Measurements from ENCODE around the gene LIN28B. TPM values are rescaled to one million over a fixed set of nuclear protein-coding genes. Genes with fewer than 3 reads are reported as not detected.
"Not testable (repeated sequence)": the region's sequence is repeated elsewhere in the genome, so short reads cannot be mapped to it uniquely, and the experiment has no call there.

LIN28B gene
- total RNA-seq, 1 donor from 2014 or later, result under 0.01 TPM

DNA sequence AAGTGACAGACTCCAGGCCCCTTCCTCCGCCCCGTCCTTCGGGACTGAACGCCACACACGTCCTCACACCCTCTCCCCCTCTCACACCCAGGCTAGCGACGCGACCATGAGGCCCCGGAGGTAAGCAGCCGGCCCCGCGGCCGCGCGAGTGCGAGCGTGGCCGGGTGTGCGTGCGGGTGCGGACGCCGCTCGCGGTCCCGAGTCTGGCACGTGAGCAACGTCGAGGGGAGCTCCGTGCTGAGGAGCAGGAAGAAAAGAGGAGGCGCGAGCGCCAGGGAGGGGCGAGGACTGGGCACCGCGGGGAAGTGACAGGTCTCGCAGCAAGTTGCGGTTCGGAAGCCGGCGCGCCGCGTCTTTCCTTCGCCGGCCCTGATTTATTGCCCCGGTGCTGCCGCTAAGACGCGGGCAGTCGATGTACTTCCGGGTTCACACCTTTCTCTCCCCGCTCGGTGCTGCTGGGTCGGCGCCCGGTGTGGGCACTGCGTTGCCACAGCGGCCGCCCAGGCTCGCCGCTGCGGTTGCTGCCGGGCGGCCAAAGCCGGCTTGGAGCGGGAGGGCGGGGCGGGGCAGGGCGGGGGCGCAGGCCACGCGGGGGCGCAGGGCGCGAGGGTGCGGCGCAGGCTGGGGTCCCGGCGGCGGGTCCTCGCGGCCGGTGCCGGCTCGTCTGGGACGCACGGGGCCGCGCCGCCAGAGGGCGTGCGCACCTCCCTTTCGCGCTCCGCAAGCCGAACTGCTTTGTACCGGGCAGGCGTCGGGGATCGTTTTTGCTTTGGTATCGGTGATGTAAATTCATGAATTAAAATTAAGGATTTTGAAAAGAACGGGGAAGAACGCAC, 15.8 kb upstream of the LIN28B start:
- H3K27ac ChIP-seq (ENCODE audit: low read depth, low read length), result no peak overlapping the region
- H3K4me1 ChIP-seq (ENCODE audit: control insufficient read depth in 3 of 3, insufficient read depth in 3 of 3, low read length in 3 of 3), result peaks cover 0 to 6% (median 3%) of the 10 kb centered on the region in 3 donors
- H3K9ac ChIP-seq (ENCODE audit: low read depth in 1 of 3, low read length in 3 of 3), result no peak overlapping the region
- H3K36me3 ChIP-seq (ENCODE audit: control insufficient read depth in 3 of 3, insufficient read depth in 3 of 3, low read length in 3 of 3), result no peaks in the 10 kb centered on the region
- peak overlapping the region; percentile 43 to 64 (median 61) for H3K4me3 ChIP-seq (ENCODE audit: low read length in 3 of 3)
- no peaks in the 10 kb centered on the region for H3K9me3 ChIP-seq (ENCODE audit: control insufficient read depth in 3 of 3, low read length in 3 of 3)
- peaks cover 33 to 39% (median 38%) of the 10 kb centered on the region in 3 donors for H3K27me3 ChIP-seq (ENCODE audit: control insufficient read depth in 3 of 3, insufficient read depth in 3 of 3, low read length in 3 of 3)

DNA sequence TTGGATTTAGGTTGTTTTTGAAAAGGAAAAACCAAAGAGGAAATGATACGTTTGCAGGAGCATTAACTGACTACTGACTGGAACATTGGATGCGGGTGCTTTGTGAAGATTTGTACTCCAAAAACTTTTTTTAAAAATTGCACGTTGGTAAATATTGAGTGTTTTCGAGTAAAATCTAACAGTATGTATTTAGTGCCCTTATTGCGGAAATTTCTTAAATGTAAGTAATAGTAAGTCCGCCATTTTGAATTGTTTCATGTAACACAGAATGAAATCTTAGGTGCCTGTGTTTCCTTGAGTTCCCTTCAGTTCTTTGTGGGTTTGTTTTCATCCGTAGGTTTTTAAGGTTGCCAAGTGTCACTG, 15.2 kb upstream of the LIN28B start:
- Histone ChIP-seq H3K27ac (ENCODE audit: low read depth, low read length) (no peak overlapping the region), H3K4me3 (ENCODE audit: low read length in 3 of 3) (peak overlapping the region in 1 of 3 donors; percentile 20), H3K27me3 (ENCODE audit: control insufficient read depth in 3 of 3, insufficient read depth in 3 of 3, low read length in 3 of 3) (peaks cover 28 to 36% (median 35%) of the 10 kb centered on the region in 3 donors), H3K36me3 (ENCODE audit: control insufficient read depth in 3 of 3, insufficient read depth in 3 of 3, low read length in 3 of 3) (no peaks in the 10 kb centered on the region), H3K9me3 (ENCODE audit: control insufficient read depth in 3 of 3, low read length in 3 of 3) (no peaks in the 10 kb centered on the region), H3K4me1 (ENCODE audit: control insufficient read depth in 3 of 3, insufficient read depth in 3 of 3, low read length in 3 of 3) (peaks cover 0 to 6% (median 3%) of the 10 kb centered on the region in 3 donors), H3K9ac (ENCODE audit: low read depth in 1 of 3, low read length in 3 of 3) (no peak overlapping the region)

DNA sequence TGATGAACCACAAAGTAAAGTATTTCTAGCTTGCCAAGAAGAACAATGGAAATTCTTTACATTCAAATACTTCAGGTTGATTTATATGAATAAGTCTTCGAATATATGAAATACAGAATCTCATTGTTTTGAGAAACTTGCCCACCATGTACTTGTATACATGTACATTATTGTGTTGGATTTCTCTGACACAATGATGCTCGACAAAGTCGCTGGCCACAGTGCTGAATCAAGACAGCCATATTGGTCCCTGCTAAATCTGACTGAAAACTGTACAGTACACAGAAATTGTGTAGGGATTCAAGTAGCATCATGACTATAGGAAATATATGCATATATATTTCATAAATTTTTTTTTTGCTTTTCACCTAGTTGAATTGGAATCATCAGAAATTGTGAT, 13.1 kb upstream of the LIN28B start:
- peaks cover 28 to 36% (median 31%) of the 10 kb centered on the region in 3 donors for H3K27me3 ChIP-seq (ENCODE audit: control insufficient read depth in 3 of 3, insufficient read depth in 3 of 3, low read length in 3 of 3)
- H3K27ac ChIP-seq (ENCODE audit: low read depth, low read length), result no peak overlapping the region
- H3K9me3 ChIP-seq (ENCODE audit: control insufficient read depth in 3 of 3, low read length in 3 of 3), result no peaks in the 10 kb centered on the region

DNA sequence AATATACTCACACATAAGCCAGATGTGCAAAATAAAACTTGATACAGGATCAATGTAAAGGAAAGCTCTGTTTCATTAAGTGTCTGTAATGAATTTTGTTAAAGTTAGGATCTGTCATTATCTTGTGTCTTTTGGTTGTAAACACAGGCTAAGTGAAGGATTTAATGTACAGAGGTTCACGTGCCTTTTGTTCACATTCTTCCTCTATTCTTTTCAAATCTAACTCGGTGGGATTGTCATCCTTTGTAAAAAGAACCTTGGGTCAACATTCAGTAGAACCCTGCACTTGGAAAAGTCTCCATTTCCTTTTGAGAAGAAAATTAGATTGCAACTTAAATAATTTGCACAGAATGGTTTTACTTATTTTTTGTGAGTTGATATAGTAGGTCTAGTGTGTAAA, 7.7 kb upstream of the LIN28B start:
- Histone ChIP-seq H3K27me3 (ENCODE audit: control insufficient read depth in 3 of 3, insufficient read depth in 3 of 3, low read length in 3 of 3) (peaks cover 20 to 45% (median 27%) of the 10 kb centered on the region in 3 donors), H3K27ac (ENCODE audit: low read depth, low read length) (no peak overlapping the region)

More for the DNA sequence above, 13.1 kb upstream of the LIN28B start:
- Histone ChIP-seq H3K4me1 (ENCODE audit: control insufficient read depth in 3 of 3, insufficient read depth in 3 of 3, low read length in 3 of 3) (peaks cover 0 to 6% (median 3%) of the 10 kb centered on the region in 3 donors), H3K4me3 (ENCODE audit: low read length in 3 of 3) (no peak overlapping the region), H3K36me3 (ENCODE audit: control insufficient read depth in 3 of 3, insufficient read depth in 3 of 3, low read length in 3 of 3) (no peaks in the 10 kb centered on the region), H3K9ac (ENCODE audit: low read depth in 1 of 3, low read length in 3 of 3) (no peak overlapping the region)

DNA sequence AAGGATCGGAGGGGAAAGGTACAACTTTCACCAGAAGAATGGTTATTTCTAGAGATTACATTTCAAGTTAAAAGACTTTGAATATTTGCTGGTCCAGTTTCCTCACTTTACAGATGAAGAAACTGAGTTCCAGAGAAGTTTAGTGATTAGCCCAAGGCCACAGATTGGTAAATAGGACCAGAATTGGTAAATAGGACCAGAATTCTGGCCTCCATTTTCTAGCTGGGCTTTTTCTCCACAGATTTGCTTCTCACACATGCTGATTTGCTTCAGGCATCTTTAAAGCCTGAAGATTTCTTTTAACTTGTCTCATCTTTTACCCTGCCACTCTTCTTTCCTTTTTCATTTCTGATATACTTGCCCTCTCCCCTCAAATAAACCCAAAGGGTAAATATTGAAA, 5.2 kb upstream of the LIN28B start:
- no peaks in the 10 kb centered on the region for H3K9me3 ChIP-seq (ENCODE audit: control insufficient read depth in 3 of 3, low read length in 3 of 3)
- no peaks in the 10 kb centered on the region for H3K4me1 ChIP-seq (ENCODE audit: control insufficient read depth in 3 of 3, insufficient read depth in 3 of 3, low read length in 3 of 3)
- H3K36me3 ChIP-seq (ENCODE audit: control insufficient read depth in 3 of 3, insufficient read depth in 3 of 3, low read length in 3 of 3), result no peaks in the 10 kb centered on the region
- H3K9ac ChIP-seq (ENCODE audit: low read depth in 1 of 3, low read length in 3 of 3), result no peak overlapping the region
- peaks cover 33 to 54% (median 43%) of the 10 kb centered on the region in 3 donors for H3K27me3 ChIP-seq (ENCODE audit: control insufficient read depth in 3 of 3, insufficient read depth in 3 of 3, low read length in 3 of 3)
- H3K27ac ChIP-seq (ENCODE audit: low read depth, low read length), result no peak overlapping the region
- no peak overlapping the region for H3K4me3 ChIP-seq (ENCODE audit: low read length in 3 of 3)

More for the DNA sequence above, 7.7 kb upstream of the LIN28B start:
- H3K4me3 ChIP-seq (ENCODE audit: low read length in 3 of 3), result no peak overlapping the region
- no peak overlapping the region for H3K9ac ChIP-seq (ENCODE audit: low read depth in 1 of 3, low read length in 3 of 3)
- H3K4me1 ChIP-seq (ENCODE audit: control insufficient read depth in 3 of 3, insufficient read depth in 3 of 3, low read length in 3 of 3), result no peaks in the 10 kb centered on the region
- no peaks in the 10 kb centered on the region for H3K36me3 ChIP-seq (ENCODE audit: control insufficient read depth in 3 of 3, insufficient read depth in 3 of 3, low read length in 3 of 3)
- no peaks in the 10 kb centered on the region for H3K9me3 ChIP-seq (ENCODE audit: control insufficient read depth in 3 of 3, low read length in 3 of 3)

DNA sequence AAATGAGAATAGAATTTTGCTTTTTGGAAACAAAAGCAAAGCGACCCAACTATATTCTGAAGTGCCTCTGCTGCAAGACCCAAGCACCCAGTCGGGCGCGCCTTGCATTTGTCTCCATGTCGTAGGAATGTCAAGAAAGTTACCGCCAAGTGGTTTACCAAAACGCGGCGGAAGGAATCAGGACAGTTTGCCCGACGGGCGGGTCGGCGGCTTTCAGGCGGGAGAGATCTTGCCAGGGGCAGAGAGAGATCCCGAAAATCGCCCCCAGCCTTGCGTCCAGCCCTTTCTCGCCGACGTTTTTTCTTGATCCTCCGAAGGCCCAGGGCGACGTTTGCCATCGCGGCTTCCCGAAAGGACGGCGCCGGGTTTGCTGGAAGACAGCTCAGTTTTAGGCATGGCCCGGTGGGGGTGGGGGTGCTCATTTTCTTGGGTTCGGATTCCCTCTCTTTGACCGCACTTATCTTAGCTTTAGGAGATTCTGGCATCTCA, 4.0 kb upstream of the LIN28B start:
- Histone ChIP-seq H3K9ac (ENCODE audit: low read depth in 1 of 3, low read length in 3 of 3) (no peak overlapping the region), H3K4me3 (ENCODE audit: low read length in 3 of 3) (no peak overlapping the region), H3K9me3 (ENCODE audit: control insufficient read depth in 3 of 3, low read length in 3 of 3) (no peaks in the 10 kb centered on the region), H3K36me3 (ENCODE audit: control insufficient read depth in 3 of 3, insufficient read depth in 3 of 3, low read length in 3 of 3) (no peaks in the 10 kb centered on the region), H3K27me3 (ENCODE audit: control insufficient read depth in 3 of 3, insufficient read depth in 3 of 3, low read length in 3 of 3) (peaks cover 42 to 65% (median 54%) of the 10 kb centered on the region in 3 donors), H3K4me1 (ENCODE audit: control insufficient read depth in 3 of 3, insufficient read depth in 3 of 3, low read length in 3 of 3) (no peaks in the 10 kb centered on the region), H3K27ac (ENCODE audit: low read depth, low read length) (no peak overlapping the region)

DNA sequence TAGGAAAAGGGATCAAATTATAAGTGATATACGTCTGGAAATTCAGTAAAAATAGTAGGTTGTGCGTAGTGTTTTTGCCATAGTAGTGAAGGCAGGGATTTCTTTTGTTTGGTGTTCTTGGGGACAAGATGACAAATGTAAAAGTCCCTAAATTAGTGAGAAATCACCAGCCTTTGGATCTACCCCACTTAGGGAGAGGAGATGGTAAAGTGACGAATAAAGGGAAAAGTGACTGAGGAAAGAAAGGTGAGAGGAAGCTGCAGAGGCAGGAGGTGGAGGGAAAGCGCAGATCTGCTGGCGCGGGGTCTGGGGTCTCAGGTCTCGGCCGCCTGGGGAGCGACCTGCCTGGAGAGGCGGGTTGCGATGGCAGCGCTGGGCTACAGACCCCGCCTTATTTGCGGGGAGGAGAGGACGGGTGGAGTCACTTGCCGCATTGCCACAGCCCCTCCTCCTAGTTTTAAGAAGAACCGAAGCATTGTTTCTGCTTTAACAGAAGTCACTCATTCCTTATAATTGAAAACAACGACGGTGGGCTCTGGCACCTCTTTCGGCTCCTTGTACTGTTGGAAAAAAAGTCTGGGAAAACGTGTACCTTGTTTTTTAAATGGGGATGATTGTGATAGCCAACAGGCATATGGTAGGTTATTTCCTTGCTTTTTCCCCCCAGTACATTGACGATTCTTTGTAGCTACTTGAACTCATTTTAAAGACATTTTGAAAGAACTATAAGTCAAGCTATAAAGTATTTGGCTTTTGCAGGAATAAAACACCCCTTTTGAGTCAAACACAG, 3.3 kb upstream of the LIN28B start:
- not testable (repeated sequence) for H3K9ac ChIP-seq (ENCODE audit: low read depth in 1 of 3, low read length in 3 of 3); H3K36me3 ChIP-seq (ENCODE audit: control insufficient read depth in 3 of 3, insufficient read depth in 3 of 3, low read length in 3 of 3); H3K9me3 ChIP-seq (ENCODE audit: control insufficient read depth in 3 of 3, low read length in 3 of 3); H3K27ac ChIP-seq (ENCODE audit: low read depth, low read length); H3K4me3 ChIP-seq (ENCODE audit: low read length in 3 of 3); H3K4me1 ChIP-seq (ENCODE audit: control insufficient read depth in 3 of 3, insufficient read depth in 3 of 3, low read length in 3 of 3)
- peaks cover 47 to 71% (median 59%) of the 10 kb centered on the region in 3 donors for H3K27me3 ChIP-seq (ENCODE audit: control insufficient read depth in 3 of 3, insufficient read depth in 3 of 3, low read length in 3 of 3)

DNA sequence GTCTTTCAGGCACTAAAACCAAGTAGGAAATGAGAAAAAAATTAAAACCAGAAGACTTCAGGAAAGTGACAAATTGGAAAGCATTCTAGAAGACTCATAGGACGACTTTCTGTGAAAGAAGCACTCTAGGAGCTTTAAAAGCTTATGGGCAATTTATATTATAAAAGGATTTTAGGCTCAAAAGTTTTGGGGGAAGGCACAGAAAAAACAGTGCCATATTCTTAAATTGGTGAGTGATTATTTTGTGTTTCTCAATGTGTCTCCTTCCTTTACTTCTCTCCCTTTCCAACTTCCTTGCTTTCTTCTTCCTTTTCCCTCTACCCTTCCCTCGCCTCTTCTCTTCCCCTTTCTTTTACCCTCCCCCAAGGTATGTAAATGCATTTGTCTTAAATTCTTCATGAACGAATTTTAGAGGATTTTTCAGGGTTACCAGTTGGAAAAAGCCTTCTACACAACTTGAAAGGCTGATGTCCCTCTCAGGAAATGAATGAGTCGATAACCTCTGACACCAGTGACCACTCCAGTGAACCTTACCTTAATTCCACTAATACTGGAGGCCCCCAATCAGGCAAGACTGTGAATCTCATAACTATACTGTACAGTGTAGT, 2.6 kb upstream of the LIN28B start:
- peaks cover 50 to 71% (median 62%) of the 10 kb centered on the region in 3 donors for H3K27me3 ChIP-seq (ENCODE audit: control insufficient read depth in 3 of 3, insufficient read depth in 3 of 3, low read length in 3 of 3)
- H3K4me1 ChIP-seq (ENCODE audit: control insufficient read depth in 3 of 3, insufficient read depth in 3 of 3, low read length in 3 of 3), result no peaks in the 10 kb centered on the region
- H3K36me3 ChIP-seq (ENCODE audit: control insufficient read depth in 3 of 3, insufficient read depth in 3 of 3, low read length in 3 of 3), result no peaks in the 10 kb centered on the region
- no peak overlapping the region for H3K4me3 ChIP-seq (ENCODE audit: low read length in 3 of 3)
- H3K9me3 ChIP-seq (ENCODE audit: control insufficient read depth in 3 of 3, low read length in 3 of 3), result no peaks in the 10 kb centered on the region
- H3K9ac ChIP-seq (ENCODE audit: low read depth in 1 of 3, low read length in 3 of 3), result no peak overlapping the region
- H3K27ac ChIP-seq (ENCODE audit: low read depth, low read length), result no peak overlapping the region

DNA sequence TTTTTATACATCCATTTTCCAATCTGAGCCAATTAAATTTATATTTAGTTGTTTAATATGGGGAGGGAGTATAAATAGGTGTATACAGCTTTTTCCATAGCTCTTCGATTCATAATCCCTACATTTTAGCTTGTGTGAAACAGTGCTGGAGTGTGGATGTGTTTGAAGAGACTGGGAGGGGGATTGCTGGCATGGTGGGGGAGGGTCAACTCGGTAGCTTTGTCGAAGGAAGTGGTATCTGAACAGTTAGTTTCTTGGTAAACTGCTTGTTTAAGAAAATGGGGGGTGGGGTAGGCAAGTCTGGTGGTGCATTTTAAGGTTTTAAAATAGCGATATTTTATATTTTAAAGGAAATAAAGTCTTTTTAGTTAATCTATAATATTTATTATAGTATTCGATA, 1.4 kb upstream of the LIN28B start:
- Histone ChIP-seq H3K9me3 (ENCODE audit: control insufficient read depth in 3 of 3, low read length in 3 of 3) (no peaks in the 10 kb centered on the region), H3K9ac (ENCODE audit: low read depth in 1 of 3, low read length in 3 of 3) (no peak overlapping the region), H3K27ac (ENCODE audit: low read depth, low read length) (no peak overlapping the region), H3K36me3 (ENCODE audit: control insufficient read depth in 3 of 3, insufficient read depth in 3 of 3, low read length in 3 of 3) (no peaks in the 10 kb centered on the region), H3K4me1 (ENCODE audit: control insufficient read depth in 3 of 3, insufficient read depth in 3 of 3, low read length in 3 of 3) (no peaks in the 10 kb centered on the region), H3K27me3 (ENCODE audit: control insufficient read depth in 3 of 3, insufficient read depth in 3 of 3, low read length in 3 of 3) (peaks cover 50 to 65% (median 62%) of the 10 kb centered on the region in 3 donors), H3K4me3 (ENCODE audit: low read length in 3 of 3) (no peak overlapping the region)
